ENCODE data around the gene PIK3CB.

The PIK3CB gene

GRCh38 chr3:138740072-138740471, 94.7 kb downstream of the PIK3CB start (continued):
- TF ChIP-seq PRDM10 (tag by site-specific recombination; IDR thresholded peaks at IDR 0.05) (no peak), ZNF302 (tag by site-specific recombination; IDR thresholded peaks at IDR 0.05; ENCODE audit: low read depth) (no peak), SP3 (tag by site-specific recombination; IDR thresholded peaks at IDR 0.05) (no peak), ZIC2 (tag by site-specific recombination; IDR thresholded peaks at IDR 0.05) (no peak), ZNF580 (tag by site-specific recombination; IDR thresholded peaks at IDR 0.05) (no peak), ZNF518A (tag by site-specific recombination; conservative IDR thresholded peaks at IDR 0.05; ENCODE audit: low read depth) (no peak), GFI1B (tag by site-specific recombination; IDR thresholded peaks at IDR 0.05) (no peak), ZNF48 (tag by site-specific recombination; IDR thresholded peaks at IDR 0.05) (no peak), ZBTB7A (tag by site-specific recombination; IDR thresholded peaks at IDR 0.05; ENCODE audit: low read depth) (no peak), KLF1 (tag by site-specific recombination; IDR thresholded peaks at IDR 0.05) (no peak), AEBP2 (tag by site-specific recombination; IDR thresholded peaks at IDR 0.05; ENCODE audit: borderline replicate concordance) (no peak)

- POLR2A ChIA-PET, result no interaction called here
- no peak overlapping the region for H3K4me3 ChIP-seq (ENCODE audit: low read depth, low read length)
- TF ChIP-seq ZNF624 (tag by site-specific recombination; IDR thresholded peaks at IDR 0.05) (no peak), ZNF239 (tag by site-specific recombination; IDR thresholded peaks at IDR 0.05) (no peak), MZF1 (tag by site-specific recombination; IDR thresholded peaks at IDR 0.05; ENCODE audit: borderline replicate concordance) (no peak)
Measured at GRCh38 chr3:138732456-138732855, 102.3 kb downstream of the PIK3CB start.

More at GRCh38 chr3:138732456-138732855, 102.3 kb downstream of the PIK3CB start:
- Histone ChIP-seq H3K36me3 (ENCODE audit: control insufficient read depth in 2 of 2, insufficient read depth in 1 of 2, low read length in 2 of 2) (no peaks in the 10 kb centered on the region; a peak in 1 of 3 replicates), H3K4me1 (ENCODE audit: control insufficient read depth, insufficient read depth, low read length) (no peaks in the 10 kb centered on the region), H3K9me3 (ENCODE audit: control insufficient read depth, insufficient read depth, low read depth, low read length) (no peaks in the 10 kb centered on the region), H3K27ac (ENCODE audit: extremely low read depth, low read depth, low read length) (no peak overlapping the region)
- CTCF ChIA-PET, result no interaction called here

Data from HEK293 (cell line).